Measurements from ENCODE around the gene ARHGAP33.
A peak's percentile ranks its signal among the peaks of the same experiment; 100 is the strongest.

Gene ARHGAP33

DNA sequence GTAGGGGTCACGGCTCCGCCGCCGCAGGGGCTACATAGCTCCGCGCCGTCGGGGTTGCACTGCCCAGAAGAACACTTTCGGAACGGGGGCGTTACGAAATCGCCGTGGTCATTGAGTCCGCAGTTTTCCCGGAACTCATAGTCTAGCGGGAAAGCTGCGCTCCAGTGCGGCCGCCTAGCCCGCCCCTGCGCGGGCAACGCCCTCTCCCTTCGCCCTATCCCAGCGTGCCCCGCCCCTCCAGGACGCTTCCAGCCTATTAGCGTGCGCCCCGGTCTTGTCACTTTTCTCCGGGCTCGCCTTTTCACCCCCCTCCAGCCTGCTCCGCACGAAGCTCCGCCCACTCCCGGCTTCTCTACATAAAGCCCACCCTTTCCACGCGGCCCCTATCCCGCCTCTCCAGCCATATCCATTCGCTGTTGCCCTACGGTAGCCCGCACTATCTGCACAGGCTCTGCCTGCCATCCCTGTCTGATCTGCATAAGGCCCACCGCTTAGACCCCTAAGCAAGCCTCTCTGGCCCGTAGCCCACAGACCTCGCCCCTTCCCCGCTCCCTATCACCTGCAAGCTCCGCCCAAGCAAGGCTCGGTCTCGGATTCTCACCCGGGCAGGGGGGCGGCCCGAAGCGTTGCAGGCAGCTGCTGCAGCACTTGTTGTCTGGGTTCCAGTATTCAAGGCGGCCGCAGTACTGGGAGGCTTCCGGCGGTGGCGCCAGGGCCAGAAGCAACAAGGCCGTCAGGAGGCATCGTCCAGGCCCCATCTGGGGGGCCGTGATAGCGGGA, 34.8 kb upstream of the ARHGAP33 start:
- peak; percentile 94 for DNase-seq

DNA sequence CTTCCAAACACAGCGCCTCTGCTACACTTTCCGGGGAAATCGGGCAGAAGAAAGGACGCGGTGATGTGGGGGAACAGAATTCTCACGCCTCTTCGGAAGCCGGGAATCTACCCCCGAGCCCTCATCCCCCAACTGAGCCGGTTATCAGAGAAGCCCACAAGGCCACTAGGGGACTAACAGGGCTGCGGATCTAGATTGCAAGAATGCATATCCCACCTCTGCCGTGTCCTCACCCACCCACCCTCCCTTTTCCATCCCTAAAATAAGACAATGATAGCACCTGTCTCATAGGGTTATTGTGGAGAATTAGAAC, 34.2 kb upstream of the ARHGAP33 start:
- DNase-seq, result no peak

- peak; percentile 50 for DNase-seq
Observed at GRCh38 chr19:35742121-35742724, 33.1 kb upstream of the ARHGAP33 start, which contains the start of gene IGFLR1. TSS of gene IGFLR1 (minus strand) at chr19:35742452. CDS start at chr19:35741180, 1,272 bp downstream.

GRCh38 chr19:35743640-35744429, 31.5 kb upstream of the ARHGAP33 start:
- DNase-seq, result no peak

GRCh38 chr19:35744430-35745327, 30.7 kb upstream of the ARHGAP33 start:
- DNase-seq, result peak; percentile 90

GRCh38 chr19:35745328-35746086, 29.9 kb upstream of the ARHGAP33 start, which contains the start of the genes PSENEN and U2AF1L4:
TSS of gene PSENEN (plus strand) at chr19:35745651. CDS start at chr19:35745931, 280 bp downstream.
TSS of gene U2AF1L4 (minus strand) at chr19:35745418. CDS start at chr19:35745391, 27 bp downstream.
- DNase-seq, result peak; percentile 92

DNA sequence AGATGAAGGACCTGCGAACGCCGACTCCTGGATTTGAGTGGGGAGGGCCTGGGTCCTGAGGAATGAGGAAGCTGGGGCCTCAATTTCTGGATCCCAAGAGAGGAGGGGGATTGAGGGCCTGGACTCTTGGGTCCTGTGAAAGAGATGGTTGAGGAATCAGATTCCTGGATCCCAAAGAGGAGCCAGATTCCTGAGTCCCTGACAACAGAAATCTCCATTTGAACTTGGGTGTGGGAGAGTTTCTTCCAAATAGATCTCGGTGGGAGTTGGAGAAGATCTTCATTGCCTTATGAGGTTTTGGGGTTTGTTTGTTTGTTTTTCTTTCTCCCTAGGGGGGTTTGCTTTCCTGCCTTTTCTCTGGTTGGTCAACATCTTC, 29.3 kb upstream of the ARHGAP33 start:
- DNase-seq, result no peak

- DNase-seq, result no peak
Observed at GRCh38 chr19:35746531-35746930, 28.8 kb upstream of the ARHGAP33 start.

DNA sequence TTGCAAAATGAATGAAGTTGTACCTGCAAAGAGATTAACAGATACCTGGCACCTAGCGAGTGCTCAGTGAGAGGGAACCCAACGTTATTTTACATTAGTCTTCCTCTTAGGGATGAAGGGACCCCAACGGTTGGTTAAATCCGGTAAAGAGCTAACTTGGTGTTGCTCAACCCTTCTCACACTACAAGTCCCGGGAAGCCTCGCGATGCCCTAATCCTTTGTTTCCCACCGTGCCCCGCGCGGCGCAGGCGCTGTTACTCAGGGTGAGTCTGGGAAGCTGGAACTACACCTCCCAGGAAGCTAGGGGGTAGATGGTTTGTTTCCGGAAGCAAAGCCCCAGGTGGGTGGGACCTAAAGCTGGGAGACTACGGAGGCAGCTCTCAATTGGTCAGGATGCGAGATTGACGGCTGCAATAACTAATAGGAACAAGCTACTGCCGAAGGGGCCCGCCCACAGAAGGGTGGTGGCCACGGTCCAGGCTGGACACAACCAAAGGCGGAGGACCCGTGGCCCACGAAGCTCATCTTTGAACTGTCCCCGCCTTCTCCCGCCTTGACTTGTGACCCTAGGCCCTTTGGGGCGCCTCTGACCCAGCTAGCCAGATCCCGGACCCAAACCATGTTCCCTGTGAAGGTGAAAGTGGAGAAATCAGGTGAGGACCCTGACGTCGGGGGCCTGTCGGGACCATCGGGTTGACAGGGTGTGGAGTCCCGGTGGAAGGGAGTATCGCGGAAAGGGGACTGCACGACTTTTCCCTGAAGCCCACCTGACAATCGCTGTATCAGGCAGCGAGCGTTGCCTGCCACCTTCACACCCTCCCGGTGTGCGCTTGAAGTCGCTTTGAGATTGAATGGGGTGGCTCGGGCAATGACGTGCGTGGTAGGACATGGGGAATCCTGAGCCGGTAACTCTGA, 27.0 kb upstream of the ARHGAP33 start, which contains the start of gene LIN37:
Gene LIN37 (plus strand): TSS at position 471 of the 915 bp plus-strand sequence. CDS start 149 bp downstream, at position 620.
- peak; percentile 97 for DNase-seq

DNA sequence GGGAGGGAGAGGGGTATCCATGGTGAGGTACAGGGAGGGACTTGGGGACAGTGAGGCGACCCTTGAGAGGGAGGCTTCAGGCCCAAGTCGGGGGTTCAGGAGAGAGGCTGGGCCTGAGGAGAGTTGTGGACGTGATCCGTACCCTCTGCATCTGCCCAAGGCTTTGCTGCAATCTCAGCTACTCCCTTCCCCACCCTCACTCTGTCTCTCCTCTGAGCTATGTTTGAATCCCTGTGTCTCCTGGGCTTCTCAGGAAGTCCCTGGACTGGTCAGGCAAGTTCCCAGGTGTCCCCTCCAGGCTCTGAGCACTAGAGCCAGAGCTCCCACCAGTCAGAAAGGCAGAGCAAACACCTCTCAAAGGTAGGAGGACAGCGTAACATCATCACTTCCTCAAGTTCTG, 25.2 kb upstream of the ARHGAP33 start:
- no peak for DNase-seq

DNA sequence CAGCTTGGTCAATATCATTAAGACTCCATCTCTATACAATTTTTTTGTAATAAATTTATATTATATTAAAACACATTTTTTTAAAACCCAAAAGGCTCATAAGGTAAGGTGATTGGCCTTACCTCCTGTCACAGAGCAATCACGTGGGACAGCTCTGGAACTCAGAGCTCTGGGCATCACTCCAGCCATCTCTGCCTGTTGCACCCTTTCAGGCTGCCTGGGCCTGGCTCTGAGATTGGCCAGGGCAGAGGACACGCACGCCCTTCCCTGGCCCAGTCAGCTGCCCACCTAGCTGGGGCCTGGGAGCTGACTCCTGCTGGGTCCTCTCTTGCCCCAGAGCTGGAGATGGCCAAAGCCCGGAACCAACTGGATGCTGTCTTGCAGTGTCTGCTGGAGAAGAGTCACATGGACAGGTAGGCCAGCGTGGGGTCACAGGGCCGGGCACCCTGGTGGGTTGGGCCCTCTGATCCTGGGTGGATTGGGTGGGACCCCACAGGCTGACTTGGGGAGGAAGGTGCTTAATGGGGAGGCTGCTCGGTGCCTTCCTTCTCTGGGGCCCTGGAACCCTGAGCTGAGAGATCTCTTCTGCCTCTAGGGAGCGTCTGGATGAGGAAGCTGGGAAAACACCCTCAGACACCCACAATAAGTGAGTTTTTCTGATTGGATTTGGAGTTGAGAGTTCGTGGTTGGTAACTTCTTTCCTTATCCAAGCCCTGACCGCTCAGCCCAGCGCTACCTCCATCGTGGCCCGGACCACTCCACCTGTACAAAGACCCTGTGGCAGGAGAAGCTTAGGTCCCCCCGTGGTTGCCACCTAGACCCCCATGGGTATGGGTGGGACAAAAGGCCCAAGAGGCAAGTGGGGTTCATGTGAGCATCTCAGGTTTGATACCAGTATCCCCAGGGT, 23.3 kb upstream of the ARHGAP33 start:
- no peak for DNase-seq

DNA sequence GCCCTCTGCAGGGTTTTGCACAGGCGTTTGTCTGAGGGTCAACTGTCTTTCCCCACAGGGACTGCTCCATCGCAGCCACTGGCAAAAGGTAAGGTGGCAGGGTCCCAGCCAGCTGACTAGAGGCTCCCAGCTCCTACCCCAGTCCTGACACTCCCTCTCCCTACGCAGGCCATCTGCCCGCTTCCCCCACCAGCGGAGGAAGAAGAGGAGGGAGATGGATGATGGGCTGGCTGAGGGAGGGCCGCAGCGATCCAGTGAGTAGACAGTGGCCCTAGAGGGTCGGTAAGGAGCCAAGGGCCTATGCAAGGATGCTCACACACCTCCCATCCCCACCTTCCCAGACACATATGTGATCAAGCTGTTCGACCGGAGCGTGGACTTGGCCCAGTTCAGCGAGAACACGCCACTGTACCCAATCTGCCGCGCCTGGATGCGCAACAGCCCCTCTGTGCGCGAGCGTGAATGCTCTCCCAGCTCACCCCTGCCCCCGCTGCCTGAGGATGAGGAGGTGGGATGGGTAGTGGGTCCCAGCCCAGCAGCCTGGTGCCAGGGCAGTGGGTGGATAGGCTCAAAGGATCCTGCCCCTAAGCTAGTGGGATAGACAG, 22.5 kb upstream of the ARHGAP33 start:
- DNase-seq, result no peak

GRCh38 chr19:35753634-35754369, 21.6 kb upstream of the ARHGAP33 start:
- no peak for DNase-seq

GRCh38 chr19:35754370-35755130, 20.8 kb upstream of the ARHGAP33 start:
- DNase-seq, result no peak

DNA sequence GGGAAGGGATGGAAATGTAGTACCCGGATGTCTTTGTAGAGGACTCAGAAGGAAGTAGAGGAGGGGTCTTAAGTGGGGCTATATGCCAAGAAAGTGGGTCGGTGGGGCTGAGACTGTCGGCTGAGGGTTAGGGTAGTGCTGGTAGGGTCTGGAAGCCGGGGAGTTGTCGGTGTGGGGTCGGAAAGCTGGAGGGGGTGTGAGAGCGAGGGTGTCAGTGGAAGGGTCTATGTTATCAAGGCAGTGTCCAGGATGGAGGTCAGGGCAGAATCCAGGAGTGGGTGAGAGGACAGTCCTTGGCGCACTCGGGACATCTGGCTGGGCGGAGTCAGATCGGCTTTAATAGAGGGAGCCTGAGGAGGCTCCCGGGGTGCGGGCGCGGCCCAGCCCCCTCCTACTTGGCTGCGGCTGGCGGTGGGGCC, 20.2 kb upstream of the ARHGAP33 start:
- no peak for DNase-seq

- DNase-seq, result peak; percentile 54
Observed at GRCh38 chr19:35755550-35756376, 19.6 kb upstream of the ARHGAP33 start.
